ENCODE data around the gene CERS6.
"Not testable (repeated sequence)": the region's sequence is repeated elsewhere in the genome, so short reads cannot be mapped to it uniquely, and the experiment has no call there.

Gene CERS6

DNA sequence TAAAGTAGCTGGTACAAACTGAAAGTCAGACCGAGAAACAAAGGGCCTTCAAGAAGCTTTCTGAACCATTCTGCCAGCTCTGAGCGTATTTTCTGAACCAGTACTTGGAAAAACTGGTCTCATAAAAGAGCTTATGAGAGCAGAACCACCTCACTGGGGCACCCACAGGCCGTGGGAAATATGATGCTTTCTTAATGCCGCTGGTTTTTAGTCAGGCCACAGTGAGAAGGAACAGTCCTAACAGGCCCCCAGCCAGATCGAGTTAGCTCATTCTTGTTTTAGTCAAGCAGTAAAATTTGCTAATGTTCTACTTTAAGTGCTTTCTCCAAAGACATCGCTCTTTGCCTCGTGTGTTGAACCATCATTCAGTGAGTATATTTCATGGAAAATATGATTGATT is 333.7 kb downstream of the CERS6 start:
- no peak for DNase-seq

DNA sequence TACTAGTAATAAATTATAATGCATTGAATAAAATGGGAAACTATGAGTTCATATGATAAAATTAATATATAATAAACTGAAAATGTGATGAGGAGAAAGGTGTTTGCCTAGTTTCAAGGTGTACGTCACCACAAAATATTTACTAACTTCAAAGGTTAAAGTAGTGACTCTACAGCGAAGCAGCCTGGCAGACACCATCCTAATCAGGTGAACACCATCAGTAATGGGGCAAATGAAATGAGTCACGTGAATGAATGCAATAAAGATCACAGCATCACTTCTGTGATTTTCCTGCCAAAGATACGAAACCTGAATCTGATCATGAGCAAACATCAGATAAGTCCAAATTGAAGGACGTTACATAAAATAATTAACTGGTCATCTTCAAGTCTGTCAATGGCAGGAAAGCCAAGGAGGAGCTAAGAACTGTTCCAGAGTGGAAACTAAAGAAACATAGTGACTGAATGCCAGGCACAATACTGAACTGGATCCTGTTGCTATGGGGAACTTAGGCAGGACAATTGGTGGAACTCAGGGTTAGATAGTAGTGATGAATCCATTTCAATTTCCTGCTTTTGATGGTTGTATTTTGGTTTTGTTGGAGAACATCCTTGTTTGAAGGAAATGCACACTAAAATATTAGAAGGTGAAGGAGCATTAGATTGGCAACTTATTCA is 334.3 kb downstream of the CERS6 start:
- DNase-seq: no peak

DNA sequence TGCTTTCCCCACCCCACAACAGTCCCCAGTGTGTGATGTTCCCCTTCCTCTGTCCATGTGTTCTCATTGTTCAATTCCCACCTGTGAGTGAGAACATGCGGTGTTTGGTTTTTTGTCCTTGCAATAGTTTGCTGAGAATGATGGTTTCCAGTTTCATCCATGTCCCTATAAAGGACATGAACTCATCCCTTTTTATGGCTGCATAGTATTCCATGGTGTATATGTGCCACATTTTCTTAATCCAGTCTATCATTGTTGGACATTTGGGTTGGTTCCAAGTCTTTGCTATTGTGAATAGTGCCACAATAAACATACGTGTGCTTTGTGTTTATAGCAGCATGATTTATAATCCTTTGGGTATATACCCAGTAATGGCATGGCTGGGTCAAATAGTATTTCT is 335.1 kb downstream of the CERS6 start:
- not testable (repeated sequence) for DNase-seq

DNA sequence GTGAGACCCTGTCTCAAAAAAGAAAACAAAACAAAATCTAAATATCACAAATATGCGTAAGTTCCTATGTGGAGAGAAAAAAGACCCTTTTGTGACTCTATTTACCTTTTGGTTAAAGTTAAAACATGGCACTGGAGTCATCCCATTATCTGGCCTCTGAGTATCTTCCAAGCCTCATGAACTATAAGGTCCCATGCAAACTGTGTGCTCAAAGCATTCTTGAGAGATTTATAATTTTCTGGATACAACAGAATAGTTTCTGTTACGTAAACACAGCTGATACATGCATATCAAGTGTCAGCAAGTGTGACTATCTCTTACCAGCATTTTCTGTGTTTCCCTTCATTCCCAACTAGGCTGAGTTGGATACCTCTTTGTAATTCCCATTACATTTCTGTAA is 337.5 kb downstream of the CERS6 start:
- DNase-seq: no peak

DNA sequence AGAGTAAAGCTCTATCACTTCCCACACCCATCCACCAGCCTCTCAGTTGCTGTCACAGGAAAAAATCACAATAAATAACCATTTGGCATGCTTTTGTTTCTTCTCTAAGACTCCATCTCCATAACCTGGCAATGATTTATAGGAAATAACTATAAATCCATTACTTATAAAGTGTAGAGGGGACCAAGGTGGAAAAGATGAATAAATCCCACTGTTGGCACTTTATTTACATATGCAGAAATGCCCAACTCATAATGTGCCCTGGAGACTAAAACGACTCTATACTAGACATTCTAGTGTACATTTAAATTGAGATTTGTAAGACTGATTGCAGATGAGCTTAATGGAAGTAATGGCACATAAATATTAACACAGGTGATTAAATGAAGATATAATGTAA is 338.9 kb downstream of the CERS6 start:
- DNase-seq: no peak

DNA sequence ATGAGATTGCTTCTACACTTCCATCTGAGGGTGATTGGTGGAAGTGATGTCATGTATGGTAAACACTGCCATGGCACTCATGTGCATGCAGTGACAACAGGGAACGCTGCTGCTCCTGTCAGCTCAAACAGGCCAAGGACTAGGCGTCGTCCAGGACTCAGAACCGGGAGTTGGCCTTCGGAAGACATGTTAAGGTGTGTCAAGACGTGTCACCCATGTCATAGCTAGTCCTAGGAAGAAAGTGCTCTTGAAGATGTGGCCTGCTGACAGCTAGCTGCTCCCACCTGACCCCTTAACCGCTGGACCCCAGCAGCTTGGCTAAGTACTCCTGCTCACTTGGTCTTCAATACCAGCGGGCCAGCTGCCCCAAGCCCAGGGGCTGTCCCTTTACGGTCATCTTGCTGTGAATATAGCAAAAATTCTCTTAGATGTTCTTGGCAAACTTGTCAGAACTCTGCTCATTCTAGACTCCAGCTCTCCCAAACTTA is 340.1 kb downstream of the CERS6 start:
- no peak for DNase-seq

DNA sequence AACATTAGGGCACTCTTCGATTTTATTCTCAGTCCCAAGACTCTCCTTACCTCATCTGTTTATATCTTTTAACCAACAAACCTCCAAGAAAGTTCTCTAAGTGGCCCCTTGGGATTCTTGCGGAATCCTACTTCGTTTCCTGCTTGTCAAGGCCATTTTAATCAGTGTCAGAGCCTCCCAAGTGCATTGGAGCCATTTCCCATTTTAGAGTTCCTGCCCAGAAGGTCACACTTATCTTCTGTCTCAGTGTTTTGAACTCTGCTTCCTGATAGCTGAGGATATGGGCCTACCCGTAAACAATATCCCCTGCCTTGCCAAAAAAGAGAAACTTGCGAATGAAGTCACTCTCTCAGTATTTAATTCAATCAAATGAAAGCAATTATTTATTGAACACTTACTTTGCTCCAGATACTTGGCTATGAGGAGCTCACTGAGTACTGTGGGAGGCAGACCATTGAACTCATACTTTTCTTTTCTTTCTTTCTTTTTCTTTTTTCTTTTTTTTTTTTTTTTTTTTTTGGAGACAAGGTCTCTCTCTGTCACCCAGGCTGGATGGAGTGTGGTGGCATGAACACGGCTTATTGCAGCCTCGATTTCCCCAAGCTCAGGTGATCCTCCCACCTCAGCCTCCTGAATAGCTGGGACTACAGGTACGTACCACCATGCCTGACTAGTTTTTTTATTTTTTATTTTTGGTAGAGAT is 340.7 kb downstream of the CERS6 start:
- no peak for DNase-seq

DNA sequence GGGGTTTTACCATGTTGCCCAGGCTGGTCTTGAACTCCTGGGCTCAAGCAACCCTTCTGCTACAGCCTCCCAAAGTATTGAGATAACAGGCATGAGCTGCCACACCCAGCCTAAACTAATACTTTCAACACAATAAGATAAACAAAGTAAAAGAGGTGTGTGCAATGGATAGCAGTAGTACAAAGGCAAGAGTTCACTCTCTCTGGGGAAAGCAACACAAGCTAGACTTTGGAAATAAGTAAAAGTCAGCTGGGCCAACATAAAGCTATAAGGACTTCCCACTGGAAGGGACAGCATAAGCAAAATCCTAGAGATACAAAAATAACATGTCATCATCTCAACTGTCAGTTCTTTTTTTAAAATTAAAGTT is 341.2 kb downstream of the CERS6 start:
- no peak for DNase-seq

DNA sequence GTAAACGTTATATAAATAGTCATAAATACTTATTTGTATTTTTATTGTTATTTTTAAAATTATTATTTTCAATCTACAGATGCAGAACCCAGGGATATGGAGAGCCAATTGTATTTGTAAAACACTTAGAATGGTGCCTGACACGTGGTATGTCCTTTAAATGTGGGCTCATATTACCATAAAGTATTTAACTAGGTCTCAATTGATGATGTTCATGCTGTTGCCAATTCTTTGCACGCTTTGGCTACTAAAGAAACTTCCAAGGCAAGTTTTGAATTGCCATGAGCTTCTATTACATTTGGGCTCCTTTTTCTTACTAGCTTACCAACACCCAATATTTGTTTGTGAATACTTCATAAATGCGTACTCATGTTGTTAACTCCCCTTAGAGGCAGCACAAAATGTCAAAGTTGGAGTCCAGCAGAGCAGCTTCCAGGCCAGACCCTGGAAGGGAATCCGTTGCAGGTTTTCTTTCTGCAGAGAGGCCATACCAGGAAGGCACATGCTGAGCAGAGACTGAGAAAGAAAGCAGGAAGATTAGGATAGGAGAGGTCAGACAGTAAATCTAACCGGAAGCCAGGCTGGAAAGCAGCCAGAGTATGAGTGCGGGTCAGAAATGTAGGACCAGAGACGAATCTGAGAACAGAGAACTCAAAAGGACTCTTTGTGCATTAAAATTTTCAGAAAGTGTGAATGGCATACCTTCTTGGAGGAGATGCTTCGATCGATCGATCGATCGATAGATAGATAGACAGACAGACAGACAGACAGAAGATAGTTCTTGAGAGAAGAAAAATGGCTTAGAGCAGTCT is 342.2 kb downstream of the CERS6 start:
- peak; percentile 25 for DNase-seq

DNA sequence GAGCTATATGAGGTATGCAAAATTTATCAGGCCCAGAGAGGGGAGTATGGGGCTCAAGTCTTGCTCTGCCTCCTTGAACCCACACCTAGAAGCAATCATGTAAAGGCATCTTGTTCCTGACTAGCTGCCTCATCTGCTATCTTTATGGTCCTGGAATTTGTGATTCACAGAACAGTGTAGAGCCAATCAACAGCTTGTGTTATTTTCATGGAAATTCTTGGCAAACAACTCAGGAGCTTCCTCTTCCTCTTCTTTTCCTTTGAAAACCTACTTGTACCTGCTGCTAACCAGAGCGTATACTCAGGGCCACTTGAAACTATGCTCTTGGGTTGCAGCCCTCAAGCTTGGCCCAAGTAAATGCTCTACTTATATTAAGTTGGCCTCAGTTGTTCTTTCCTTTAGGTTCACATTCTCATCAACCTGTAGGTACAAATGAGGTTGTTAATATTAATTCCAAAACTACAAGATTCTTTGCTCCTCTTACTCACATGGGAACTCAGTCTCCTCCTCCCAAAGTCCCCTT is 342.9 kb downstream of the CERS6 start:
- DNase-seq: no peak

DNA sequence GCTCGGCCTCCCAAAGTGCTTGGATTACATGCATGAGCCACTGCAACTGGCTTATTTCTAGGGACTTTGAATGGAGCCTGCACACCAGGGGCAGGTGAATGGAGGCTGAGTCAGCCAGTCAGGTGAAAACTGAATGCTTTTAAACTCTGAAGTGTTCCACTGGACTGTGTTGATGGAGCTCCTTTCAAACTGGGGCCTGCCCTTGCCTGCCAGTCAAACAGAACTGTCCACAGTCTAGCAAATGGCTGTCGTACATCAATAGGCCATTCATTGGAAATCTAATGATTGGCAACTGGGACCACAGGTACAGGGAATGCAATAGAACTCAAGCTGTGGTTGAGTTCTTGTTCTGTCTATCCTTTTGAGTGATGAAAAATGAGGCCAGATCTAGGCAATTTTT is 345.4 kb downstream of the CERS6 start:
- DNase-seq: no peak

DNA sequence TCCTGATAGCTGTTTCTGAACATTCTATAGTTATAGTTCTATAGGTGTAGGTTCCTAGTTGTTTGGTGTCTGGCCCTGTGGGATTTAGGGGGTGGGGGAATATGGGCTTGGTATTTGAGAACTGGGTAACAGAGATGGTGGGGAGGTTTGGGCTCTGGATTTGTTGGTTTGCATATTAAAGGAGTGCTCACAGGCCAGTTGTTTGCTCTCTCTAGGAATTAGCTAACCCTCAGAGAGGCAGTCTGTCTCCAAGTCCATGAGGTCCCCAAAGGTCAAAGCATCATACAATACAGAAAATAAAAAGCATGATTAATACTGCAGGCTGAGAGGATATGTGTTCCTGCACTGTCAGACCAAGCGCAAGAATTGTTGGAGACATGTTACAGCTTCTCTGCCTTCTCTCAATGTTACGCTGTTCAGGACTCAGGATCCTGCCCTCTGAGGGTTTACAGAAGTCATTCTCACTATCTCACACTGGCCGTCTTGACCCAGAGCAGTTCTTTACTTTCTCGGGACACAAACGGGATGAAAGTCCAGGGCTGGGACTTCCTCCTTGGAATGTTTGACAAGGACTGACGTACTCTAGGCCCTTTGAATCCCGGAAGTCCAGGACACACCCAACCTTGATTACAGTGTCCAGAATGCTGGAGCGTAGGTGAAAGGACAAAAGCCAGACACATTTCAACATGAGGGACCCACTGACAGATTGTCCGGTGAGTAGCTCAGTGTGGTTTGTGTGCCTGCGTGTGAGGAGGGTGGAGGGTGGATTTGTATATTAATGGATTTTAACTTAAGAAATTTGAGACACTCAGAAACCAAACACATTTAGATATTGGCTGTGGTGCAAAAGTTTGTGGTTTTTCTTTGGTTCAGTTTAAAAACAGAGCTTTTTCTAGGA is 346.1 kb downstream of the CERS6 start, which contains the start of gene NOSTRIN:
Gene NOSTRIN, plus strand, starts transcription at position 677 of the 898 bp plus-strand sequence. Its CDS starts 10 bp downstream, at position 687.
- DNase-seq: no peak

DNA sequence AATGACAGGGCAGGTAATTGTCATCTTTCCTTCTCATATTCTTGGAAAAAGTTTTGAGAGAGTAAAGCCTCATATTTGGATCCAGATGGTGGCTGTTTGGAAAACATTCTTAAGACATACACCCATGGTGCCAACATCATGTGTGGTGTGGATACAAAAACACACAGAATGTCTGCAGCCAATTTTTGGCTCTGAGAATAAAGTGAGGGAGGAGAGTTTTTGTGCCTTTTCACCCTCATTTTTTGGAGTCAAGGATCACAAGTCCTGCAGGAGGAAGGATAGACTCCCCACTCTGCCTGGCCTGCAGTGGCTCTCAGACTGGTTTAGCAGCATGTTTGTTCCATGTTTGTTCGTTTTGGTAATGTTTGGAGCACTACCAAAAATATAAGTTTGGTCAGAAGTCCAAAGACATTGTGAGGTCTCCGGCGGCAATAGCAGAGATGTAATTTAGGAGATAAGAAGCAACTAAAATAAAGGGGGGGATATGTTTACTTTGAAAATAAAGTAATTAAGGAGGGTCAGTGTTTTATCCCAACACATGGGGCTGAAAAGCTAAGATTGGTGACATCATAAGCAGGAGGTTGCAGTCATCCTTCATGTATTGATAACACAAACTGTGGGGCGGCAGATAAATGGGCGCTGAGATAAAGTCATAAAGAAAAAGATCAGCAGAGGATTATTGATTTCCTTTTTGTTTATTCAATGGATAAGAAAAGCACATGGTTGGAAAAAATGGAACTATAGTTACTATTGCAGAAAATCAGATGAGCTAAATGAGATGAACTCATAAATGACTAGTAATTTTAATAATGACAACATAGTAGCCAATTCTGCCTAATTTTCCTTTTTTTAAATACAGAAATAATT is 347.0 kb downstream of the CERS6 start:
- DNase-seq: no peak

DNA sequence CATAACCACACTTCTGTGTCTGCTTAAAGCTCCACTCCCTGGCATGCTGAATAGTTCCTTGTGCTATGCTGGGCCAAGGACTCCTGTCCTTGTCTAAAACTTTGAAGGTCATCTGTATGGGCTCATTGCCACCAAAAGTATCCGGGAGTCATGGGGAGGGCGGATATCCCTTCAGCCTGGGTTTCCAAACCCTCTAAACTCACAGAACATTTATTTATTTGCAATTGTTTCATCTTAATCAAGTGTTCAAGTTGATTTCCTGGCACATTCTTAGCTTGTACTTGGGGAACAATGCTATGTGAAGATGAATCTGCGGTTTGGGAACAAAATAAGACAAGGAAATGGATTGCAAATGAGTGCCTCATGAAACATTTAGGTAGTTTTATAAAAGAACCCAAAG is 348.1 kb downstream of the CERS6 start:
- DNase-seq: no peak

DNA sequence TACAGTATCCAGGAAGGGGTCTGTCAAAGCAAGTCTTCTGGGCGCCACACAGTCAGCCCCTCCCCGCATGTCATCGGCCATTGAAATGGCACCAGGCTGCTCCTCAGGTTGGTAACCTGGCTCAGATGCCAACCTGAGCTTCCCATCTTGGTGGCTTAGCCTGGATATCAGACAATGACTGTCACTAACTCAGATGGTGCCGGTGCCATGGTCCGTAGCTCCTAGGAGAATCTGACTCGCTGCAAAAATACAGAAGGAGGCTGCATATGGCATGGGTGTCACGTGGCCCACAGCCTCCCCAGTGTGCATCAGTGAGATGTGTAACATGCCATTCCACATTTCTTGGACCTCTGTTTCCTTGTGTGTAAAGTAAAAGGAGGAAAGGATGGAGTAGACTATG is 349.5 kb downstream of the CERS6 start:
- DNase-seq: no peak

DNA sequence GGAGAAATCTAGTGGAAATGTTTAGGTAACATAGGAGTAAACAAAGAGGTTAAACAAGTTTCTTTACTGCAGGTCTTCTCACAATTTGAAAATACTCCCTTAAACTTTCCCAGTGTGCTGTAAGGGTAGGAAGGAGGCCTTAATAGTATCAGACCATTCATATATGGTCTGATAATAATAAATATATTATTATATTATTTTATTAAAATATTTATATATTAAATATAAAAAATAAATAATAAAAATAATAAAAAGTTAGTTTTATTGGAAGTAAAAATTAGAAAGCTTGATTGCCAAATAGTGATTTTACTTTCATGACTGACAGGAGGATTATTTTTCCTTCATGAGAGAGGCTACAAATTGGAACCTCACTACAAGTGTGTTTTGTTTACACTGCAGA is 353.5 kb downstream of the CERS6 start:
- DNase-seq: no peak

DNA sequence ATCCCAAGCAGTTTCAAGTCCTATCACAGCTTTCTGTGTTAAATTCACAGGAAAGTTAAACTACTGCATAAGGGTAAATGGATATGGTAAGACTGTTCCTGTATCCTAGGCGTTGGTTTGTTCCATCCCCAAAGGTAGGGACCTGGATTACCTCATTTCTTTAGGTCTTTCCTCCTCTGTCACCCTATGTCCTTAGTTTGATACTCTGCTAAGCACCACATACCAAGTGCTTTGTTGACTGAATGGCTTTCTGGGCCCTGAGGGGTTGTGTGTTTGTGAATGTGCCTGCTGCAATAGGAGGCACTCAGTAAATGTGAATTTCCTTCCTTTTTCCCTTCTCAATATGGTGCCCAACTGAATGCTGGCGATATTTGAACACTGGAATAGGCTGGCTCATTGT is 354.2 kb downstream of the CERS6 start:
- no peak for DNase-seq

DNA sequence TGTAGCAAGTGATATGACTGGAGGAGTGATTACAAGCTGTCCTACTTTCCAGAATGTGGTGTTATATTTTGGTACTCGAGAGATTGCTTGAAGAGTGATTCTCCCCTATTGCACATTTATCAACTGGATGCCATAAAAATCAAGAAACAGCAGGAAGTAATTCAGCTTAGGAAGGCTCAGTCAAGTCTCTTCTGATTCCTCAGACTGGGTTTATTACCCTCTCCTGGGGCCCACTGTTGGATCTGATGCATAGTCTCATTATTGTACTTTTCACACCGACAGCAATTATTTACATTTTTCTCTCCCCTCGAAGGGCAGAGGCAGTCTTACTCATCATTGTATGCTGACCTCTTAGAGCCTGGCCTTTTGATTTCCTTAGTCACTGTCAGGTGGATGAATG is 355.6 kb downstream of the CERS6 start:
- DNase-seq: no peak

DNA sequence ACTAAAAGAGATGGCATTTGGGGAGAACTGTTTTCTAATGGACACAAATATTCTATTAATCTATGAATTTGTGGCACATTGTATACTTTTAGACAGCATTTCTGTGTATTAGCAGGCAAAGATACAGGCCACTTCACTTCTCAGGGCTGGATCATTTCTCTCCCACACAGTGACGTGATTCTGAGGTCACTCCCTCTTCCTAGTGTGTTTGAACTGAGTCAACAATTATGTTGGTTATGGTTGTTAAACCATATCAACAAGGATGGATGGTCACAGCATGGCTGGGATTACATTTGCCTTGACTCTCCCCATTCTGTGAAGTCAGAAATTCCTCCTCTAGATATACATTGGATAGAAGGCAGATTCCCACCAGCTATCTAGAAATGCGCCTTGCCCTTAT is 358.0 kb downstream of the CERS6 start:
- no peak for DNase-seq

DNA sequence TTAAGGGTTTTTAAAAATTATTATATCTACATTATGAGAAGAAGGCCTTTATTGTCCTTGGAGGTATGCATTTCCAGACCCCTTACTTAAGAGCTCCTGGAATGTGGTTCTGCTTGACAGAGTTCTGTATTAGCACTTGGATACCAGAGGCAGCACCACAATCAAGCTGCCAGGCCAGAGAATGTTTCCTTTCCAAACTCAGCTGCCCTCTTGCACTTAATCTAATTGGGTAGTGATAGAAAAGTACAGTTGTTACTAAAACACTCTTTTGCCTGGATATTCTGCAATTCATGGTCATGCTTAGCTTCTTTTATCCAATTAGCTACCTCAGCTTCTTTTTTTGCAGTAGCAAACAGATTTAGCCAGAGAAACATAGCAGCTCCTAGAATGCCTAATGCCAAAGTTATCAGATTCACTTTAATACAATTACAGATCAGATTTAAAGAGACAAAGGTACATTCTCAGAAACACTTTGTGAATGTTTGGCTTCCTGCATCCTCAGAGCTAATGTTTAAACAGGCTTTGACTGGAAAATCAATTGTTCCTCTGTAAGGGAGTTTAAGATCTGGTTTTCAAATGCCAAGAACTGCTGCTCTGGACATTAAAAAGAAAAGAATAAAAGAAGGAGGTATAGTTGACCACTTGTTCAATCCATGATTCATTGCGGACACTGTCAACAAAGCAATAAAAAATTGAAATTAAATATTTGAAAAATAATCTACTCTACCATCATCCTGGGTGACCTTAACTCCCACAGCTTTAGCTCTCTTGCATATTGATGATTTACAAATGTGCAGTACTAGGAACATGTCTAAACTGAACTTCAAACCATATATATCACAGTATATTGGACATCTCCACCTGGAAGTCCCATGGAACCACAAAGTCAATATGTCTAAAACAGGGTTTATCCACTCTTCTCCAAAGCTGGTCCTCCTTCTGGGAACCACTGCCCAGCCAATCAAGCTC is 359.2 kb downstream of the CERS6 start:
- no peak for DNase-seq

Data from NCI-H2029 (cell line).